ENCODE results near the gene MYO10. TPM values are rescaled to one million over a fixed set of nuclear protein-coding genes. Genes with fewer than 3 reads are reported as not detected.
"Not testable (repeated sequence)": the region's sequence is repeated elsewhere in the genome, so short reads cannot be mapped to it uniquely, and the experiment has no call there.

Gene MYO10
- total and polyA plus RNA-seq, 2 experiments from 2014 or later: 119 to 276 TPM

DNA sequence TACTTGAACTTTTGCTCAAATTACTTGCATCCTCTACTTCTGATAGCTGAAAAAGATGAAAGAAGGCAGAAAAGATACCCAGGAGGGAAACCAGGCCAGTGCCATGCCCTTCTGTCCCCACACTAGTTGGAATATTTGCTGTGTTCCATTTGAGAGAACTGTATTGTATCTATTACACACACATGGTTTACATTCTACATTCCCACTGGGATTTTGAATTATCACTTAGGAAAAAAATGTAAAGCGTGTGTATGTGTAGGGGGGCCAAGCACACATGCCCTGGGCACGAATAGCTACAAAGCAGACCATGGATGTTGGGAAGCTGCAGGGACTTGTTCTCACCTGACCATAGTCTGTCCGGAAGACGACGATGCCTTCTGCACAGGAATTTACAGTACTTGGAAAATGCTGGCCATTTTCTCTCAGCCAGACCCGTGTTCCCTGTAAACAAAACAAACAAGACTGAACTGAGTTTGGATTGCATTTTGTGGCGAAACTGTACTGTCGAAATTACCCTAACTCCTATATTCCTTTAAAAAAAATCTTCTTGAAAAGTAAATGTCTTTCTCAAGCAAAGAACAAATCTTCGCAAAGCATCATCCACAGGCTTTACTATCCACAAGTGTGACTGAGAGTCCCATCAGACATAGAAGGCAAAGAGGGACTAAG lies 58.7 kb downstream of the MYO10 start:
- Mint-ChIP-seq H3K27me3 (ENCODE audit: insufficient read depth, low read depth, poor library complexity) (no peaks in the 10 kb centered on the region), H3K27ac (no peak overlapping the region), H3K4me1 (peaks cover 18% of the 10 kb centered on the region), H3K9me3 (peaks cover 29% of the 10 kb centered on the region), H3K4me3 (no peak overlapping the region), H3K36me3 (ENCODE audit: low read depth) (peaks cover 49% of the 10 kb centered on the region)
- 0 out of 2 replicates have a peak, but pooled peaks cover 11% of the 10 kb centered on the region for H3K36me3 ChIP-seq (ENCODE audit: insufficient read depth)
- peaks cover 20% of the 10 kb centered on the region for H3K4me1 ChIP-seq (ENCODE audit: insufficient read depth)
- TF ChIP-seq, protein P1, sequence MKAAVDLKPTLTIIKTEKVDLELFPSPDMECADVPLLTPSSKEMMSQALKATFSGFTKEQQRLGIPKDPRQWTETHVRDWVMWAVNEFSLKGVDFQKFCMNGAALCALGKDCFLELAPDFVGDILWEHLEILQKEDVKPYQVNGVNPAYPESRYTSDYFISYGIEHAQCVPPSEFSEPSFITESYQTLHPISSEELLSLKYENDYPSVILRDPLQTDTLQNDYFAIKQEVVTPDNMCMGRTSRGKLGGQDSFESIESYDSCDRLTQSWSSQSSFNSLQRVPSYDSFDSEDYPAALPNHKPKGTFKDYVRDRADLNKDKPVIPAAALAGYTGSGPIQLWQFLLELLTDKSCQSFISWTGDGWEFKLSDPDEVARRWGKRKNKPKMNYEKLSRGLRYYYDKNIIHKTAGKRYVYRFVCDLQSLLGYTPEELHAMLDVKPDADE (IDR thresholded peaks at IDR 0.05): no peak
- no peak for TF ChIP-seq JUNB (IDR thresholded peaks at IDR 0.05; ENCODE audit: unreplicated experiment)
- TF ChIP-seq ZNF331 (CRISPR knock-in tag; IDR thresholded peaks at IDR 0.05; ENCODE audit: low read depth): no peak
- TF ChIP-seq, protein P2, sequence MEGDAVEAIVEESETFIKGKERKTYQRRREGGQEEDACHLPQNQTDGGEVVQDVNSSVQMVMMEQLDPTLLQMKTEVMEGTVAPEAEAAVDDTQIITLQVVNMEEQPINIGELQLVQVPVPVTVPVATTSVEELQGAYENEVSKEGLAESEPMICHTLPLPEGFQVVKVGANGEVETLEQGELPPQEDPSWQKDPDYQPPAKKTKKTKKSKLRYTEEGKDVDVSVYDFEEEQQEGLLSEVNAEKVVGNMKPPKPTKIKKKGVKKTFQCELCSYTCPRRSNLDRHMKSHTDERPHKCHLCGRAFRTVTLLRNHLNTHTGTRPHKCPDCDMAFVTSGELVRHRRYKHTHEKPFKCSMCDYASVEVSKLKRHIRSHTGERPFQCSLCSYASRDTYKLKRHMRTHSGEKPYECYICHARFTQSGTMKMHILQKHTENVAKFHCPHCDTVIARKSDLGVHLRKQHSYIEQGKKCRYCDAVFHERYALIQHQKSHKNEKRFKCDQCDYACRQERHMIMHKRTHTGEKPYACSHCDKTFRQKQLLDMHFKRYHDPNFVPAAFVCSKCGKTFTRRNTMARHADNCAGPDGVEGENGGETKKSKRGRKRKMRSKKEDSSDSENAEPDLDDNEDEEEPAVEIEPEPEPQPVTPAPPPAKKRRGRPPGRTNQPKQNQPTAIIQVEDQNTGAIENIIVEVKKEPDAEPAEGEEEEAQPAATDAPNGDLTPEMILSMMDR (conservative IDR thresholded peaks at IDR 0.05; ENCODE audit: low read depth in 2 of 2): no peak
- no peak for TF ChIP-seq ZNF462 (CRISPR knock-in tag; IDR thresholded peaks at IDR 0.05)
- TF ChIP-seq EZH2phosphoT487 (IDR thresholded peaks at IDR 0.05; ENCODE audit: unreplicated experiment): no peak
- no peak for TF ChIP-seq POLR2AphosphoS5 (IDR thresholded peaks at IDR 0.05; ENCODE audit: low read depth)
- no peak for TF ChIP-seq ZNF114 (CRISPR knock-in tag; IDR thresholded peaks at IDR 0.05)
- no peak for TF ChIP-seq EZH2 (IDR thresholded peaks at IDR 0.05; ENCODE audit: low read depth, unreplicated experiment)
- no peak for TF ChIP-seq STAT1 (IDR thresholded peaks at IDR 0.05; ENCODE audit: unreplicated experiment)
- TF ChIP-seq CREB1 (CRISPR knock-in tag; IDR thresholded peaks at IDR 0.05; ENCODE audit: low read depth): no peak
- no peak for TF ChIP-seq NANOG (IDR thresholded peaks at IDR 0.05; ENCODE audit: borderline replicate concordance)
- peaks cover 47% of the 10 kb centered on the region for H3K79me2 ChIP-seq (replicated peaks; ENCODE audit: insufficient read depth)
- H3K9me2 ChIP-seq (ENCODE audit: insufficient read depth): no peaks in the 10 kb centered on the region
- H3K4me3 ChIP-seq: no peak overlapping the region
- no peak overlapping the region for H2AFZ ChIP-seq
- ATAC-seq (no peak), DNase-seq (ENCODE audit: low spot score) (no peak)
- H3K27me3 ChIP-seq (ENCODE audit: insufficient read depth): no peaks in the 10 kb centered on the region
- H4K20me1 ChIP-seq (replicated peaks; ENCODE audit: insufficient read depth): peaks cover 10% of the 10 kb centered on the region; the same call in 1 of the 2 replicates
- H3F3A ChIP-seq (replicated peaks; ENCODE audit: low read depth): no peaks in the 10 kb centered on the region
- no peak overlapping the region for H3K27ac ChIP-seq (ENCODE audit: low read depth)
- no peak overlapping the region for H3K4me2 ChIP-seq

DNA sequence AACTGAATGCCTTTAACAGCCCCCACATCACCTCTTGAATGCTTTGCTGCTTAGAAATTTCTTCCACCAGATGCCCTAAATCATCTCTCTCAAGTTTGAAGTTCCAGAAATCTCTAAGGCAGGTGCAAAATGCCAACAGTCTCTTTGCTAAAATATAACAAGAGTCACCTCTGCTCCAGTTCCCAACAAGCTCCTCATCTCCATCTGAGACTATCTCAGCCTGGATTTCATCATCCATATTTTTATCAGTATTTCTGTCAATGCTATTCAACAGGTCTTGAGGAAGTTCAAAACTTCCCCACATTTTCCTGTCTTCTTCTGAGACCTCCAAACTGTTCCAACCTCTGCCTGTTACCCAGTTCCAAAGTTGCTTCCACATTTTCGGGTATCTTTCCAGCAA lies 61.7 kb downstream of the MYO10 start:
- H3K27ac Mint-ChIP-seq; H3K27me3 Mint-ChIP-seq (ENCODE audit: insufficient read depth, low read depth, poor library complexity); H3K4me3 Mint-ChIP-seq; ATAC-seq; H3K4me1 ChIP-seq (ENCODE audit: insufficient read depth); H3K4me3 ChIP-seq; H3K27ac ChIP-seq (ENCODE audit: low read depth); H3K27me3 ChIP-seq (ENCODE audit: insufficient read depth); H3F3A ChIP-seq (replicated peaks; ENCODE audit: low read depth); H4K20me1 ChIP-seq (replicated peaks; ENCODE audit: insufficient read depth); H2AFZ ChIP-seq; H3K9me2 ChIP-seq (ENCODE audit: insufficient read depth); H3K4me2 ChIP-seq; DNase-seq (ENCODE audit: low spot score): not testable (repeated sequence)
- peaks cover 10% of the 10 kb centered on the region for H3K4me1 Mint-ChIP-seq
- H3K9me3 Mint-ChIP-seq: peaks cover 35% of the 10 kb centered on the region
- Histone ChIP-seq H3K36me3 (ENCODE audit: insufficient read depth) (0 out of 2 replicates have a peak, but pooled peaks cover 11% of the 10 kb centered on the region), H3K79me2 (replicated peaks; ENCODE audit: insufficient read depth) (peaks cover 21% of the 10 kb centered on the region)
- H3K36me3 Mint-ChIP-seq (ENCODE audit: low read depth): peaks cover 59% of the 10 kb centered on the region

All from GM23338 (cell line).